ENCODE data around the gene TEF.
A peak's percentile ranks its signal among the peaks of the same experiment; 100 is the strongest.

Gene TEF

DNA sequence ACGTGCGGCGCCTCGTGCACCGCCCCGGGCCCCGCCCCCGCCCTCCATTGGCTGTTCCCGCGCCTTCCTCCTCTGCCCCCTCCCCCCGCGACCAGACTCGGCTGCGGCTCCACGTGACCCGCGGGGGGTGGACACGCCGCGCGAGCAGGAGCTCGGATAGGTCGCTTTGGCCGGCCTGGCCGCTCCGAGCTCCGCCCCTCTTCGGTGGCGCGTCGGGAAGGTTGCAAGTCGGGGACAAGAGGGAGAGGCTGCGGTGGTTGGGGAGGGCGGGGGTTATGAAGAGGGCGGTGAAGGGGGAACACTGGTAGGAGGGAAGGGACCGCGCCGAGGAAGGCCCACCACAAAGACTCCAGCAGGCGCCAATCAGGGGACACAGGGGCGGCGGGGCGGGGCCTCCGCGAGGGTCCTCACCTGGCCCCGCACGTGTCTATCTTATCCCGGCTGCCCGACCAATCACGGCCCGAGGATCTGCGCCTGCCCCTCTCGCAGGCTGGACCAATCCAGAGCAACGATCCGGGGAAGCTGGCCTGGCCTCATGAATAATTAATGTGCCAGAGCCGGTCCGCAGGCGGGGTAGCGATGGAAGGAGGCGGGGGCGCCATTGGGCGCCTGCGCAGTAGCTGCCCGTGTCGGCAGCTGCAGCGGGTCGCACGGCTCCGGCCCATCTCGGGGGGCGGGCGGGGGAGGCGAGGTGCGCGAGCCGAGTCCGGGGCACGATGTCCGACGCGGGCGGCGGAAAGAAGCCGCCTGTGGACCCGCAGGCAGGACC lies at the start of gene TEF:
TEF (plus strand) TSS at position 614 of the 769 bp plus-strand sequence; CDS start at position 717, 103 bp downstream.
- Histone ChIP-seq H3K27ac (ENCODE audit: low read length) (peak within 1 kb of the TSS; percentile 95), H3K4me3 (ENCODE audit: low read depth in 1 of 2, low read length in 2 of 2) (peak within 1 kb of the TSS; percentile 76 to 86), H3K27me3 (ENCODE audit: low read depth, low read length) (no peaks in the 10 kb centered on the region), H3K4me1 (ENCODE audit: control insufficient read depth in 1 of 2, insufficient read depth in 2 of 2, low read length in 2 of 2) (peaks cover 0 to 18% of the 10 kb centered on the region in 2 donors), H3K36me3 (ENCODE audit: control insufficient read depth in 1 of 2, insufficient read depth in 2 of 2, low read length in 2 of 2) (no peaks in the 10 kb centered on the region), H3K9me3 (ENCODE audit: control insufficient read depth in 1 of 2, low read length in 2 of 2) (no peaks in the 10 kb centered on the region)

GRCh38 chr22:41332217-41332939 lies 49.4 kb upstream of the TEF start:
- no peak overlapping the region for H3K4me3 ChIP-seq (ENCODE audit: low read depth in 1 of 2, low read length in 2 of 2)
- H3K4me1 ChIP-seq (ENCODE audit: control insufficient read depth in 1 of 2, insufficient read depth in 2 of 2, low read length in 2 of 2) = no peaks in the 10 kb centered on the region
- no peak overlapping the region for H3K27ac ChIP-seq (ENCODE audit: low read length)
- H3K36me3 ChIP-seq (ENCODE audit: control insufficient read depth in 1 of 2, insufficient read depth in 2 of 2, low read length in 2 of 2) = peaks cover 24 to 64% of the 10 kb centered on the region in 2 donors
- no peaks in the 10 kb centered on the region for H3K9me3 ChIP-seq (ENCODE audit: control insufficient read depth in 1 of 2, low read length in 2 of 2)
- H3K27me3 ChIP-seq (ENCODE audit: low read depth, low read length) = no peaks in the 10 kb centered on the region

DNA sequence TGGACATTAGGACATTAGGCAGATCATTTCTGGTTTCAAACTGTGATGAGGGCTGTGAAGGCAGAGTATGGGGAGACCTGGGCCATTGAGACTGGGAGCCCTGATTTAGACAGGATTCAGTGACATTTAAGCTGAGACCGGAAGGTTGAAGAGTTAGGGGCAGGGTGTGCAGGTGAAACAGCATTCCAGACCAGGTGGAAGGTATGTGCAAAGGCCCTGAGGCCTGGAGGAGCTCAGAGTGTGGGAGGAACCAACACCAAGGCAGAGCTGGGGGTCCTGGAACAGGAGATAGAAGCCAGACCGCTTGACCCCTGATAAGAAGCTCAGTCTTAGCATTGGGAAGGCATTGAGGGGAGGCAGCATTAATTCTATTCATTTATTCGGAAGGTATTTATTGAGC lies 47.9 kb upstream of the TEF start:
- no peak overlapping the region for H3K4me3 ChIP-seq (ENCODE audit: low read depth in 1 of 2, low read length in 2 of 2)
- H3K27ac ChIP-seq (ENCODE audit: low read length) = no peak overlapping the region
- no peaks in the 10 kb centered on the region for H3K27me3 ChIP-seq (ENCODE audit: low read depth, low read length)
- H3K9me3 ChIP-seq (ENCODE audit: control insufficient read depth in 1 of 2, low read length in 2 of 2) = no peaks in the 10 kb centered on the region
- peaks cover 14 to 57% of the 10 kb centered on the region in 2 donors for H3K36me3 ChIP-seq (ENCODE audit: control insufficient read depth in 1 of 2, insufficient read depth in 2 of 2, low read length in 2 of 2)
- no peaks in the 10 kb centered on the region for H3K4me1 ChIP-seq (ENCODE audit: control insufficient read depth in 1 of 2, insufficient read depth in 2 of 2, low read length in 2 of 2)

GRCh38 chr22:41334215-41334614 lies 47.5 kb upstream of the TEF start:
- peaks cover 14 to 61% of the 10 kb centered on the region in 2 donors for H3K36me3 ChIP-seq (ENCODE audit: control insufficient read depth in 1 of 2, insufficient read depth in 2 of 2, low read length in 2 of 2)
- H3K4me1 ChIP-seq (ENCODE audit: control insufficient read depth in 1 of 2, insufficient read depth in 2 of 2, low read length in 2 of 2) = no peaks in the 10 kb centered on the region
- H3K27me3 ChIP-seq (ENCODE audit: low read depth, low read length) = no peaks in the 10 kb centered on the region
- H3K9me3 ChIP-seq (ENCODE audit: control insufficient read depth in 1 of 2, low read length in 2 of 2) = no peaks in the 10 kb centered on the region
- no peak overlapping the region for H3K4me3 ChIP-seq (ENCODE audit: low read depth in 1 of 2, low read length in 2 of 2)
- H3K27ac ChIP-seq (ENCODE audit: low read length) = no peak overlapping the region

- Histone ChIP-seq H3K27ac (ENCODE audit: low read length) (no peak overlapping the region), H3K9me3 (ENCODE audit: control insufficient read depth in 1 of 2, low read length in 2 of 2) (no peaks in the 10 kb centered on the region), H3K4me1 (ENCODE audit: control insufficient read depth in 1 of 2, insufficient read depth in 2 of 2, low read length in 2 of 2) (no peaks in the 10 kb centered on the region), H3K27me3 (ENCODE audit: low read depth, low read length) (no peaks in the 10 kb centered on the region), H3K4me3 (ENCODE audit: low read depth in 1 of 2, low read length in 2 of 2) (no peak overlapping the region), H3K36me3 (ENCODE audit: control insufficient read depth in 1 of 2, insufficient read depth in 2 of 2, low read length in 2 of 2) (peaks cover 11 to 64% of the 10 kb centered on the region in 2 donors)
Measured at GRCh38 chr22:41334951-41335635, 46.6 kb upstream of the TEF start.

GRCh38 chr22:41338614-41339212 lies 43.0 kb upstream of the TEF start:
- Histone ChIP-seq H3K4me1 (ENCODE audit: control insufficient read depth in 1 of 2, insufficient read depth in 2 of 2, low read length in 2 of 2) (no peaks in the 10 kb centered on the region), H3K36me3 (ENCODE audit: control insufficient read depth in 1 of 2, insufficient read depth in 2 of 2, low read length in 2 of 2) (peaks cover 11 to 70% of the 10 kb centered on the region in 2 donors), H3K27ac (ENCODE audit: low read length) (no peak overlapping the region), H3K27me3 (ENCODE audit: low read depth, low read length) (no peaks in the 10 kb centered on the region), H3K4me3 (ENCODE audit: low read depth in 1 of 2, low read length in 2 of 2) (no peak overlapping the region), H3K9me3 (ENCODE audit: control insufficient read depth in 1 of 2, low read length in 2 of 2) (no peaks in the 10 kb centered on the region)

- no peak overlapping the region for H3K4me3 ChIP-seq (ENCODE audit: low read depth in 1 of 2, low read length in 2 of 2)
- no peak overlapping the region for H3K27ac ChIP-seq (ENCODE audit: low read length)
- H3K4me1 ChIP-seq (ENCODE audit: control insufficient read depth in 1 of 2, insufficient read depth in 2 of 2, low read length in 2 of 2) = no peaks in the 10 kb centered on the region
- no peaks in the 10 kb centered on the region for H3K27me3 ChIP-seq (ENCODE audit: low read depth, low read length)
- H3K36me3 ChIP-seq (ENCODE audit: control insufficient read depth in 1 of 2, insufficient read depth in 2 of 2, low read length in 2 of 2) = peaks cover 19 to 74% of the 10 kb centered on the region in 2 donors
- no peaks in the 10 kb centered on the region for H3K9me3 ChIP-seq (ENCODE audit: control insufficient read depth in 1 of 2, low read length in 2 of 2)
Measured at GRCh38 chr22:41339823-41340222, 41.9 kb upstream of the TEF start.

DNA sequence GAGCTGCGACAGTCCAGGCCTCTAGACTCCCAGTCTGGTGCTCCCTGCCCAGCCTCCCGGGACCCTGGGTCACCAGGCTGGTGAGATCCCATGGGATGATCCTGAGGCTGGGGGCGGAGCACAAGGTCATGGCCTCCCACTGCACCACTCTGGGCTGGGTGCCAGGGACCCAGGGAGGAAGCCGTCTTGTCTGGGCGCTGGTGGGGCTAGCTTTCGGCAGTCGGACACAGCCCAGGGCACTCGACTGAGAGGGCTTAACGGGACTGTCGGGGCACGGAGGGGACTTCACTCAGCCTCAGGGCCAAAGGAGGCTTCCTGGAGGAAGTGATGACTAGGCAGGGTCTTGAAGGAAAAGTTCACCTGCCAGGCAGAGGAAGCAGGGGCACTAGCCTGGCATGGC lies 41.4 kb upstream of the TEF start:
- no peak overlapping the region for H3K4me3 ChIP-seq (ENCODE audit: low read depth in 1 of 2, low read length in 2 of 2)
- H3K4me1 ChIP-seq (ENCODE audit: control insufficient read depth in 1 of 2, insufficient read depth in 2 of 2, low read length in 2 of 2) = no peaks in the 10 kb centered on the region
- H3K27me3 ChIP-seq (ENCODE audit: low read depth, low read length) = no peaks in the 10 kb centered on the region
- H3K9me3 ChIP-seq (ENCODE audit: control insufficient read depth in 1 of 2, low read length in 2 of 2) = no peaks in the 10 kb centered on the region
- H3K27ac ChIP-seq (ENCODE audit: low read length) = no peak overlapping the region
- H3K36me3 ChIP-seq (ENCODE audit: control insufficient read depth in 1 of 2, insufficient read depth in 2 of 2, low read length in 2 of 2) = peaks cover 19 to 71% of the 10 kb centered on the region in 2 donors

DNA sequence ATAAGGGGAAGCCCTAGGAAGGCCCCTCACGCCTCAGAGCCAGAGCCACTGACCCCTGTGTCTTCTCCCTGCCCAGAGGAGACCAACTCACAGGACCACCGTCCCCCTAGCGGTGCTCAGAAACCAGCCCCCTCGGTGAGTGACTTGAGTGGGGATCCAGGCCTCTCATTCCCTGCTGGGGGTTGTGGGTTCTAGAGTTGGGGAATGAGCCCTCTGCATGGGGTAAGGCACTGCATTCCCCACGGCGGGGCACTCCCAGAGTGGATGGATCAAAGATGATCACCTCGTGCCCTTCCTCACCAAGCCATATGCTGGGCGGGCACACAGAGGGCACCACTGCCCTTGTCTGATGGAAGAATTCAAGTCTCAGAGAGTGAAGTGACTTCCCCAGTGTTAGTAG lies 40.7 kb upstream of the TEF start:
- no peak overlapping the region for H3K4me3 ChIP-seq (ENCODE audit: low read depth in 1 of 2, low read length in 2 of 2)
- no peaks in the 10 kb centered on the region for H3K27me3 ChIP-seq (ENCODE audit: low read depth, low read length)
- no peaks in the 10 kb centered on the region for H3K4me1 ChIP-seq (ENCODE audit: control insufficient read depth in 1 of 2, insufficient read depth in 2 of 2, low read length in 2 of 2)
- no peak overlapping the region for H3K27ac ChIP-seq (ENCODE audit: low read length)
- H3K36me3 ChIP-seq (ENCODE audit: control insufficient read depth in 1 of 2, insufficient read depth in 2 of 2, low read length in 2 of 2) = peaks cover 22 to 71% of the 10 kb centered on the region in 2 donors
- no peaks in the 10 kb centered on the region for H3K9me3 ChIP-seq (ENCODE audit: control insufficient read depth in 1 of 2, low read length in 2 of 2)

DNA sequence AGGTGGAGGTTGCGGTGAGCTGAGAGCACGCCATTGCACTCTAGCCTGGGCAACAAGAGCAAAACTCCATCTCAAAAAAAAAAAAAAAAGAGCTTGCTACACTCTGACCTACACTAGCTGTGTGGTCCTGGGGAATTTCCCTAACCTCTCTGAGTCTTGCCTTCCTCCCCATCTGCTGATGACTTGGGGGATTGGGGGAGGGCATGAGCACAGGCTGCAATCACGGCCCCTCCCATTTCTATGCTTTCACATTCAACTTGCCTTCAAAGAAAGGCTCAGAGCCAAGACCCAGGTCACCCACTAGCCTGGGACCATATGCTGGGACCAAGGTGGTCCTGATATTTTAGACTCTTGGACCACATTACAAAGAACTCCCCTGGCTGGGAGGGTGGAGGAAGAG lies 39.8 kb upstream of the TEF start:
- no peak overlapping the region for H3K27ac ChIP-seq (ENCODE audit: low read length)
- H3K4me1 ChIP-seq (ENCODE audit: control insufficient read depth in 1 of 2, insufficient read depth in 2 of 2, low read length in 2 of 2) = no peaks in the 10 kb centered on the region
- no peaks in the 10 kb centered on the region for H3K9me3 ChIP-seq (ENCODE audit: control insufficient read depth in 1 of 2, low read length in 2 of 2)
- H3K27me3 ChIP-seq (ENCODE audit: low read depth, low read length) = no peaks in the 10 kb centered on the region
- no peak overlapping the region for H3K4me3 ChIP-seq (ENCODE audit: low read depth in 1 of 2, low read length in 2 of 2)
- H3K36me3 ChIP-seq (ENCODE audit: control insufficient read depth in 1 of 2, insufficient read depth in 2 of 2, low read length in 2 of 2) = peaks cover 29 to 80% of the 10 kb centered on the region in 2 donors

- no peaks in the 10 kb centered on the region for H3K4me1 ChIP-seq (ENCODE audit: control insufficient read depth in 1 of 2, insufficient read depth in 2 of 2, low read length in 2 of 2)
- H3K27ac ChIP-seq (ENCODE audit: low read length) = no peak overlapping the region
- H3K36me3 ChIP-seq (ENCODE audit: control insufficient read depth in 1 of 2, insufficient read depth in 2 of 2, low read length in 2 of 2) = peaks cover 42 to 86% of the 10 kb centered on the region in 2 donors
- H3K4me3 ChIP-seq (ENCODE audit: low read depth in 1 of 2, low read length in 2 of 2) = no peak overlapping the region
- no peaks in the 10 kb centered on the region for H3K27me3 ChIP-seq (ENCODE audit: low read depth, low read length)
- no peaks in the 10 kb centered on the region for H3K9me3 ChIP-seq (ENCODE audit: control insufficient read depth in 1 of 2, low read length in 2 of 2)
Measured at GRCh38 chr22:41343300-41343699, 38.4 kb upstream of the TEF start.
